RWPE2 (cell line): ENCODE results near the gene CLEC16A.

ENCODE experiments used
- ATAC-seq: fragments of 200-7000 bp; cut with Tn5 transposase; 3 replicates; pipeline ENCODE4 v1.9.1; 2021; ENCODE audit warnings: low read depth
- DNase-seq: peaks from one replicate; pipeline ENCODE4 v3.0.0-alpha.2; 2020; ENCODE audit warnings: low spot score
- H3K27ac ChIP-seq: fragments of 450-650 bp; 2 replicates; pipeline ENCODE4 v1.5.1; 2017; ENCODE audit warnings: mild to moderate bottlenecking; ENCODE audit not compliant: poor library complexity, severe bottlenecking
- H3K27me3 ChIP-seq: fragments of 250-450 bp; sonication (Bioruptor Pico); 2 replicates; pipeline ENCODE4 v1.5.1; 2021; ENCODE audit warnings: mild to moderate bottlenecking, moderate library complexity; ENCODE audit not compliant: insufficient read depth, poor library complexity, severe bottlenecking
- H3K36me3 ChIP-seq: fragments of 250-450 bp; sonication (Bioruptor Pico); 2 replicates; pipeline ENCODE4 v1.5.1; 2020; ENCODE audit warnings: low read depth, mild to moderate bottlenecking, moderate library complexity
- H3K4me1 ChIP-seq: fragments of 250-450 bp; sonication (Bioruptor Pico); 2 replicates; pipeline ENCODE4 v1.5.1; 2021; ENCODE audit warnings: mild to moderate bottlenecking, moderate library complexity; ENCODE audit not compliant: insufficient read depth, poor library complexity, severe bottlenecking
- H3K4me3 ChIP-seq: fragments of 250-450 bp; sonication (Bioruptor Pico); 2 replicates; pipeline ENCODE4 v1.5.1; 2021; ENCODE audit warnings: mild to moderate bottlenecking, moderate library complexity; ENCODE audit not compliant: severe bottlenecking
- H3K9me3 ChIP-seq: fragments of 250-450 bp; sonication (Bioruptor Pico); 2 replicates; pipeline ENCODE4 v1.5.1; 2021; ENCODE audit warnings: mild to moderate bottlenecking, moderate library complexity; ENCODE audit not compliant: severe bottlenecking
- CTCF ChIP-seq: fragments of 450-650 bp; IDR thresholded peaks from one replicate; pipeline ENCODE4 v1.5.1; 2017; ENCODE audit warnings: mild to moderate bottlenecking, moderate library complexity; ENCODE audit not compliant: poor library complexity, severe bottlenecking

The CLEC16A gene

GRCh38 chr16:11139326-11140097 is 195.1 kb downstream of the CLEC16A start:
- Histone ChIP-seq H3K4me3 (no peak overlapping the region), H3K27me3 (no peaks in the 10 kb centered on the region), H3K9me3 (no peaks in the 10 kb centered on the region), H3K36me3 (no peaks in the 10 kb centered on the region), H3K27ac (no peak overlapping the region), H3K4me1 (peaks cover 23% of the 10 kb centered on the region)
- no peak for TF ChIP-seq CTCF
- ATAC-seq: no peak
- DNase-seq: no peak

GRCh38 chr16:11140098-11140375 is 195.7 kb downstream of the CLEC16A start:
- DNase-seq: no peak
- Histone ChIP-seq H3K9me3 (no peaks in the 10 kb centered on the region), H3K27ac (no peak overlapping the region), H3K4me1 (peaks cover 20% of the 10 kb centered on the region), H3K27me3 (no peaks in the 10 kb centered on the region), H3K36me3 (no peaks in the 10 kb centered on the region), H3K4me3 (no peak overlapping the region)
- TF ChIP-seq CTCF: no peak
- ATAC-seq: no peak

- DNase-seq: no peak
- H3K9me3 ChIP-seq: no peaks in the 10 kb centered on the region
- no peaks in the 10 kb centered on the region for H3K27me3 ChIP-seq
- H3K27ac ChIP-seq: no peak overlapping the region
- no peak overlapping the region for H3K4me3 ChIP-seq
- peaks cover 15% of the 10 kb centered on the region for H3K4me1 ChIP-seq
- no peak for ATAC-seq
- no peaks in the 10 kb centered on the region for H3K36me3 ChIP-seq
- TF ChIP-seq CTCF: no peak
Observed at GRCh38 chr16:11140466-11140865, 196.1 kb downstream of the CLEC16A start.

- no peaks in the 10 kb centered on the region for H3K9me3 ChIP-seq
- H3K4me3 ChIP-seq: no peak overlapping the region
- no peaks in the 10 kb centered on the region for H3K27me3 ChIP-seq
- DNase-seq (no peak), ATAC-seq (no peak)
- no peak for TF ChIP-seq CTCF
- peaks cover 11% of the 10 kb centered on the region for H3K4me1 ChIP-seq
- no peaks in the 10 kb centered on the region for H3K36me3 ChIP-seq
- H3K27ac ChIP-seq: no peak overlapping the region
Observed at GRCh38 chr16:11140867-11141266, 196.5 kb downstream of the CLEC16A start.
